Fibroblast of pulmonary artery (primary cell): ENCODE measurements around the gene MYL11.

ENCODE experiments used
- DNase-seq: peaks from one replicate; pipeline ENCODE4 v3.0.0-alpha.2; 2010; ENCODE audit warnings: low read depth
- H3K4me3 ChIP-seq: replicated peaks from 2 replicates; pipeline ENCODE4 v1.5.1; 2011; ENCODE audit warnings: low read depth, mild to moderate bottlenecking, control low read depth, low read length, moderate library complexity
- TF ChIP-seq, protein P1 (sequence below): IDR thresholded peaks from 2 replicates; pipeline ENCODE4 v1.5.1; 2011; ENCODE audit warnings: mild to moderate bottlenecking, control low read depth, low read length, inconsistent platforms; ENCODE audit errors: missing control alignments

MYL11 gene

GRCh38 chr16:30352488-30353401, 21.9 kb upstream of the MYL11 start:
- H3K4me3 ChIP-seq, result no peak overlapping the region
- TF ChIP-seq, protein P1, sequence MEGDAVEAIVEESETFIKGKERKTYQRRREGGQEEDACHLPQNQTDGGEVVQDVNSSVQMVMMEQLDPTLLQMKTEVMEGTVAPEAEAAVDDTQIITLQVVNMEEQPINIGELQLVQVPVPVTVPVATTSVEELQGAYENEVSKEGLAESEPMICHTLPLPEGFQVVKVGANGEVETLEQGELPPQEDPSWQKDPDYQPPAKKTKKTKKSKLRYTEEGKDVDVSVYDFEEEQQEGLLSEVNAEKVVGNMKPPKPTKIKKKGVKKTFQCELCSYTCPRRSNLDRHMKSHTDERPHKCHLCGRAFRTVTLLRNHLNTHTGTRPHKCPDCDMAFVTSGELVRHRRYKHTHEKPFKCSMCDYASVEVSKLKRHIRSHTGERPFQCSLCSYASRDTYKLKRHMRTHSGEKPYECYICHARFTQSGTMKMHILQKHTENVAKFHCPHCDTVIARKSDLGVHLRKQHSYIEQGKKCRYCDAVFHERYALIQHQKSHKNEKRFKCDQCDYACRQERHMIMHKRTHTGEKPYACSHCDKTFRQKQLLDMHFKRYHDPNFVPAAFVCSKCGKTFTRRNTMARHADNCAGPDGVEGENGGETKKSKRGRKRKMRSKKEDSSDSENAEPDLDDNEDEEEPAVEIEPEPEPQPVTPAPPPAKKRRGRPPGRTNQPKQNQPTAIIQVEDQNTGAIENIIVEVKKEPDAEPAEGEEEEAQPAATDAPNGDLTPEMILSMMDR, result peak; percentile 5
- DNase-seq, result no peak

- no peak for DNase-seq
- peak overlapping the region; percentile 78 for H3K4me3 ChIP-seq
- TF ChIP-seq, protein P1, result no peak
Observed at GRCh38 chr16:30353438-30354129, 21.0 kb upstream of the MYL11 start.

DNA sequence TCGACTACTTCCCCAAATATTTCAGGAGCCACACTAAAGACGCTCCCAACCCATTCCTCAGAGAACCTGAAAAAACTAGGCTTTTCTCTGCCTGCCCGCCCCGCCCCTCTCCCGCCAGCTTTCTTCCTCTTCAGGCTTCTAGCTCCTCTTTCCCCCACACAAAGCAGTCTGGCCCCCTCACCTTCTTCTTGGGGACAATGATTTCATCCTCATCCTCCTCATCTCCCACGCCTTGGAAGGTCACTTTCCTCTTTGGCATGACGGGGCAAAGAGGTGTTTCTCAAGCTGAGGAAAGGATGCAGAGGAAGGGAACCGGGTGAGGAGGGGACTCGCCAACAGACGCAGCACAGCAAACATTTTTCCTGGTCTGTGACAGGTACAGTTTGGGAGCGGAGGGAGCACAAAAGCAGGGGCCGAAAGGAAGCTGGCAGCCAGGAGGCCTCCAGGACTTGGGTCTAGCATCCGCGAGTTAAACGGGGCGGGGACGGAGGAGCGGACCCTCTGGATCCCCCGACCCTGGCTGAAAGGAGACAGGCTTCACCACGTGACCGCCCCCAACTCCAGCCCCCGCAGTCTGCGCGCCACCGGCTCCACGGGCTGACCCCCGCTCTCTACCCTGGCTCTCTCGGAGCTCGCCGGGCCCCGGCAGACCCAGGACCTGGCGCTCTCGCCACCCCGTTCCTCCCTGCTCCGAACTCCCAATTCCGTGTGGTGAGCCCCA, 20.0 kb upstream of the MYL11 start:
- TF ChIP-seq, protein P1, result no peak
- peak overlapping the region; percentile 78 for H3K4me3 ChIP-seq
- no peak for DNase-seq

DNA sequence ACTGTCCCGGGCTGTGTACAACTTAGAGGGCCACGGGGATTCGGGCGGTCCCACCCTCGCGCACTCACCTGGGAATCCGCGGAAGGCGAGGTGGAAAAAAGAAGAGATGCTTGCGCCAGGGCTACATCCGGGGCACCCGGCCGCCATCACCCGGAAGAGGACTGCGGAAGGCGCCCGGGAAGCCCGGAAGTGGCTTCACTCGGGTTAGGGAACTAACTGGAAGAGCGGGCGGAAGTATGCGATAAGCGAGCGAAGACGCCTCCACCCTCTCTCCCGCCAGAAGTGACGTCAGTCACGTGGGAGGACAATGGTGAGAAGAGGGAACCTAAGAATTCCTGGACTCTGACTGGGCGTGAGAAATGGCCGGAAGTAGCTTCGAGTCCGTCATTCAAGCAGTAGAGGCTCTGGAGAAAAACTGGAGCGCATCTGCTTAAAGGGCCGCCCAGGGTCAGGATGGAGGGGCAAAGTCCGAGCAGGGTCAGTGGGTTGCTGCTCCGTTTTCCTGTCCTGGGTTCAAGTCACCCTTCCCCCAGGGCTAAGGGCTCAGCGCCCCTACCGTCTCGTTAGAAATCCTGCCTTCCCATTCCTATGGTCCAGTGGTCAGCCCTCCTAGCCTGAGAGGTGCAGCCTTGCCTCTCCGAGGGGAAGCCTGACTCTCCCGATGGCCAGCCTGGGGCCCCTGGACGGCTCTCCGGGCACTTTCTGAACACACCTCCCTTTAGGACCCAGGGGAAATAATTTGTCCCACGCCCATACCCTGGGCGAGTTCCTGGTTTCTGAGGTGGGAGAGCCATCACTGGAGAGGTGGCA, 19.3 kb upstream of the MYL11 start, which contains the start of gene CD2BP2:
CD2BP2 (minus strand) TSS at position 165 of the 810 bp plus-strand sequence. CDS start 627 bp downstream, outside the sequence.
- TF ChIP-seq, protein P1, result no peak
- DNase-seq, result peak; percentile 100
- H3K4me3 ChIP-seq, result peak within 1 kb of the TSS; percentile 78

DNA sequence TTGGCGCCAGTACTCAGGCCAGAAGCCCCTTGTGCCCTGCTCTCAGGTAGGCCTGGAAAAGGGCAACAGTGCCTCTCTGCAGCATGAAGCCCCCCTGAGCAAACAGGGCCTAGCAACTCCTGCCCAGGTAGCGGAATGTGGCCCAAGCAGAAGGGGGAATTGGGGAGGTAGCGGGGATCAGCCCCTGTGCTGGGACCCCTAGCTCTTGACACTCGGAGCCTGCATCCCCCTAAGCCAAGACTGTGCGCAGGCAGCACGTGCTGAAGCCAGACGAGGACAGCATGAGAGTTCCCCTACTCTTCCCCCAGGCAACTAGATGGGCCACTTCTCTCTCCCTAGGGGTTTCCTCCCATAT, 18.7 kb upstream of the MYL11 start:
- TF ChIP-seq, protein P1, result no peak
- peak overlapping the region; percentile 78 for H3K4me3 ChIP-seq
- DNase-seq, result no peak
